Activated CD4-positive, alpha-beta T cell treated with anti-CD3 and anti-CD28 coated beads, Interleukin-2, Interleukin-6, amounts not matched to agents 100 ng/mL and 50 ng/mL, durations not matched to agents 16 hours and 8 hours (primary cell): ENCODE results near the gene MGP.
A peak's percentile ranks its signal among the peaks of the same experiment; 100 is the strongest.

ENCODE experiments used
- DNase-seq: peaks from one replicate; pipeline ENCODE4 v3.0.0-alpha.2; 2020

The MGP gene

GRCh38 chr12:14854586-14855183 is 31.0 kb downstream of the MGP start:
- DNase-seq, result no peak

GRCh38 chr12:14853961-14854360 is 31.7 kb downstream of the MGP start:
- DNase-seq, result no peak

- DNase-seq, result no peak
These were observed 32.8 kb downstream of the MGP start for GRCh38 chr12:14852880-14853279.

GRCh38 chr12:14850929-14851663 is 34.6 kb downstream of the MGP start:
- no peak for DNase-seq

GRCh38 chr12:14849661-14850060 is 36.0 kb downstream of the MGP start:
- DNase-seq, result no peak

GRCh38 chr12:14846876-14847580 is 38.6 kb downstream of the MGP start:
- no peak for DNase-seq

- no peak for DNase-seq
These were observed 39.5 kb downstream of the MGP start for GRCh38 chr12:14846042-14846587.

GRCh38 chr12:14845350-14845750 is 40.3 kb downstream of the MGP start:
- DNase-seq, result peak; percentile 60

- no peak for DNase-seq
These were observed 41.3 kb downstream of the MGP start for GRCh38 chr12:14844401-14844800.

- no peak for DNase-seq
These were observed 42.2 kb downstream of the MGP start, which contains the start of gene ART4 for GRCh38 chr12:14843425-14843887. Gene ART4, minus strand, starts transcription at chr12:14843526. Its CDS starts 413 bp downstream, at chr12:14843113.

- DNase-seq, result no peak
These were observed 43.3 kb downstream of the MGP start for GRCh38 chr12:14842315-14842714.

GRCh38 chr12:14841761-14842160 is 43.9 kb downstream of the MGP start:
- DNase-seq, result no peak

GRCh38 chr12:14840616-14841015 is 45.0 kb downstream of the MGP start:
- DNase-seq, result no peak

GRCh38 chr12:14839262-14839661 is 46.4 kb downstream of the MGP start:
- DNase-seq, result no peak

GRCh38 chr12:14836336-14837210 is 49.1 kb downstream of the MGP start:
- no peak for DNase-seq

GRCh38 chr12:14834509-14834908 is 51.1 kb downstream of the MGP start:
- no peak for DNase-seq

GRCh38 chr12:14833952-14834351 is 51.7 kb downstream of the MGP start:
- DNase-seq, result no peak

GRCh38 chr12:14833336-14833735 is 52.3 kb downstream of the MGP start:
- DNase-seq, result no peak
